Frontal cortex (tissue), 4 donors: ENCODE results near the gene EBPL. TPM values are rescaled to one million over a fixed set of nuclear protein-coding genes. Genes with fewer than 3 reads are reported as not detected.

ENCODE experiments used
- DNase-seq, 2 donors: peaks; one replicate each; pipeline ENCODE4 v3.0.0; 2012; ENCODE audit warnings: low spot score in 2 of 2
- FAIRE-seq: peaks from 2 replicates; lab custom pipeline; 2012; peaks lifted over from hg19 to GRCh38; lab: Jason Lieb, UNC
- total RNA-seq: library from RNA; depleted of rRNA; stranded (reverse); fragments of >200 nt; gene quantifications from one replicate; pipeline ENCODE4 v1.2.3, GENCODE V29; 2014
- donor health status: control.
- donor health status: control.
- donor health status: control.

Gene EBPL
- total RNA-seq, 1 donor from 2014 or later = 44.8 TPM

DNA sequence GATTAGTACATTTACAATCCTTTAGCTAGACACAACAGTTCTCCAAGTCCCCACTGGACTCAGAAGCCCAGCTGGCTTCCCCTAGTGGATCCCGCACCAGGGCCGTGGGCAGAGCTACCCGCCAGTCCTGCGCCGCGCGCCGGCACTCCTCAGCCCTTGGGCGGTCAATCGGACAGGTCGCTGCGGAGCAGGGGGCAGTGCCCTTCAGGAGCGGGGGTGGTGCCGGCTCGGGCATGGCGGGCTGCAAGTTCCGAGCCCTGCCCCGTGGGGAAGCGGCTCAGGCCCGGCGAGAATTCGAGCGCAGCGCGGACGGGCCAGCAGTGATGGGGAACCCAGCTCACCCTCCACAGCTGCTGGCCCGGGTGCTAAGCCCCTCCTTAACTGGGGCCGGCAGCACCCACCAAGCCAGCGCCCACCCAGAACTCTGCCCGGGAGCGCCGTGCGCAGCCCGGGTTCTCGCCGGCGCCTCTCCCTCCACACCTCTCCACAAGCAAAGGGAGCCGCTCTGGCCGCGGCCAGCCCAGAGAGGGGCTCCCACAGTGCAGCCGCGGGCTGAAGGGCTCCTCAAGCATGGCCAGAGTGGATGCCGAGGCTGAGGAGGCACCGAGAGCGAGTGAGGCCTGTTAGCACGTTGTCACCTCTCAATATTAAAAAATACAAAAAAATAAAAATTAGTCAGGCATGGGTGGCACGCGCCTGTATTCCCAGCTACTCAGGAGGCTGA, 12.9 kb downstream of the EBPL start:
- FAIRE-seq = no peak

DNA sequence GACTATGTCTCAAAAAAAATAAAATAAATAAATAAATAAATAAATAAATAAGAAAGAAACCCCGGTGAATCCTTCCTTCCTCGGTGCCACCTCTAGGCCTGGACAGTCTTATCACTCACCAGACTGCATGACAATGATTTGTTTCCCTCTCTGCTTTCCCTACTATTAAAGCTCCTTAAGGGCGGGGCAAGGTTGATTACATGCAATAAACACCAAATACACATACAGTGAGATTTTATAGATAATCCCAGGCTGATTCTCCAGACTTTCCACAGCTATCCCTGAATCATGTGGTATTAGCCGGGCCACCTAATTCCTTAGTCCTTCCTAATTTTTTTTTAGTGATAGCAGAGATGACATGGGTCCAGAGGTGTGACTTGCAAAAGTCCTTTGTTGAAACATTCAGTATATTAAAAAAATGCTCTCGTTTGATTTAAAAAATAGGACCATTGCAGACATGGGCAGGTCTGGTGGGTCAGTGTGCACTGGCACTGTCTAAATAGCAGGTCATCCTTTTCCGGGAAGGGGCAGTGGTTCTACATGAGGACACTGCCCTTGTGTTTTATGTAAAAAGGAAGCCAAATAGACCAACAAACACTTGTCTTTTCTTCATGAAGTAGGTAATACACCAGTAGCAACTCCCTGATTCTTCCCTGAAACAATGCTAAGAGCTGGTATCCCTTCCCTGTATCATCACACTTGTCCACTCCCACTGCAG, 14.5 kb downstream of the EBPL start:
- FAIRE-seq (no peak), DNase-seq (no peak)

More for the DNA sequence above, 12.9 kb downstream of the EBPL start:
- DNase-seq = no peak

DNA sequence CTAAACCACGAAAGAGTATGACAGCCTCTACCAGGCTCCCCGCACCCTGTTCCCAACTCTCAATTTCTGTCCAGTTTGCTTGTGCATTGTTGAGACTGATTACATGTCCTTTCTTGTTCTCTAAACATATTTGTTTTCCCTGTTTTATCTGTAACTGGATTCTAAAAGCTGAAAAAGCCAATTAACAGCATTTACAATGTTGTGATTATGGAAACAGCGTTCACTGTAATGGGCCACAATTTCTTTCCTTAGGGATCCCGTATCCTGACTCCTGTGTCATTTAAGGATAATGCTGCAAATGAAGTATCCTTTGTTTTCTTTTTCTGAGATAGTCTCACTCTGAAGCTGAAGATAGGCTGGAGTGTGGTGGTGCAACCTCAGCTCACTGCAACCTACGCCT, 20.5 kb downstream of the EBPL start:
- FAIRE-seq = no peak
- DNase-seq = no peak

- FAIRE-seq = peak; percentile 48
- peak; percentile 50 to 60 for DNase-seq
These were observed 21.5 kb downstream of the EBPL start for GRCh38 chr13:49669735-49670309.

- no peak for DNase-seq
- FAIRE-seq = no peak
These were observed 23.5 kb downstream of the EBPL start for GRCh38 chr13:49667773-49668172.

DNA sequence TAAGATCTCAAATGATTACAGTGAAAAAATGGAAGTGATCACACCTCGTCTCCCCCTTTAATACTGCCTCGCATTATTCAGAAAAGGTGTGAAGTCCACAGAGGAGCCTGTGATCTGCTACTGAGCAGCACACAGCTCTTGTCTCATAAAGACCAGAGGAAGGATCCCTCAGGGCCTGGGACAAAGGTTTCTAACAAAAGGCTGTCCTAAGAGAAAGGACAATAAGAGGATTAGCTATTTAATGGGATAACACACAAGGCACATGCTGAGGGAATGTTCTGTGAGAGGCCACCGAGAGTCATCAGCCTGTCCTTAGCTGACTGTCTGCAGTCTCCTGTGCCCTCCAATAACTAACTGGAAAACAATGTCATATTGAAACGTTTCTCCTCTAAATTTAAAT, 26.7 kb downstream of the EBPL start:
- FAIRE-seq (no peak), DNase-seq (no peak)

- no peak for FAIRE-seq
These were observed 34.0 kb downstream of the EBPL start for GRCh38 chr13:49657241-49657641.

GRCh38 chr13:49655906-49656305, 35.4 kb downstream of the EBPL start:
- DNase-seq (no peak), FAIRE-seq (no peak)

More at GRCh38 chr13:49657241-49657641, 34.0 kb downstream of the EBPL start:
- DNase-seq = no peak

DNA sequence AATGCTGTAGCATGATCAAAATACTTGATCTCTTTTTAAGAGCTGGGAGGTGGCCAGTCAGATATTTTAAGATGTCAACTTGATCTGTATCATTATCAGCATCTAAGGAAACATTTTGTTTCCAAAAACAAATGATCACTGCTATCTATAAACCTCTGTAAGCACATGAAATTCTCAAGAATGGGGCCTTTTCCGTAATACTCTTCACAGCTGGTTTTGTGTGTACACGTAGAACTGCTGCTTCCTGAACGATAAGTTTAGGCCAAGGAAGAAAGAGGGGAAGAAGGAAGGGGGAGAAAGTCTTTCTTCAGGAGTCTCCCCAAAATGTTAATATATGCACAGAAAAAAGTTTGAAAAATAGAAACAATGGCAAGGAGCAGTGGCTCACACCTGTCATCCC, 37.3 kb downstream of the EBPL start:
- DNase-seq (no peak), FAIRE-seq (no peak)

DNA sequence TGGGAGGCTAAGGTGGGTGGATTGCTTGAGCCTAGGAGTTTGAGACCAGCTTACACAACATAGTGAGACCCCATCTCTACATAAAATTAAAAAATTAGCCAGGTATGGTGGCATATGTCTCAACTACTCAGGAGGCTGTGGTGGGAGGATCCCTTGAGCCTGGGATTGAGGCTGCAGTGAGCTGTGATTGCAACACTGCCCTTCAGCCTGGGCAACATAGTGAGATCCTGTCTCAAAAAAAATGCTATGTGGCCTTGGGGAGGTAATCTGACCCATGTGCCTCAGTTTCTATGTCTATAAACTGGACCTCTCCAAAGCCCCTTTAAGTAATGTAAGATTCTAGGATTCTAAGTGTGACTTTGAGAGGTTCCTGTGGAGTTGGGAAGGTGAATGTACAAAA, 37.8 kb downstream of the EBPL start:
- DNase-seq = no peak
- FAIRE-seq = no peak

DNA sequence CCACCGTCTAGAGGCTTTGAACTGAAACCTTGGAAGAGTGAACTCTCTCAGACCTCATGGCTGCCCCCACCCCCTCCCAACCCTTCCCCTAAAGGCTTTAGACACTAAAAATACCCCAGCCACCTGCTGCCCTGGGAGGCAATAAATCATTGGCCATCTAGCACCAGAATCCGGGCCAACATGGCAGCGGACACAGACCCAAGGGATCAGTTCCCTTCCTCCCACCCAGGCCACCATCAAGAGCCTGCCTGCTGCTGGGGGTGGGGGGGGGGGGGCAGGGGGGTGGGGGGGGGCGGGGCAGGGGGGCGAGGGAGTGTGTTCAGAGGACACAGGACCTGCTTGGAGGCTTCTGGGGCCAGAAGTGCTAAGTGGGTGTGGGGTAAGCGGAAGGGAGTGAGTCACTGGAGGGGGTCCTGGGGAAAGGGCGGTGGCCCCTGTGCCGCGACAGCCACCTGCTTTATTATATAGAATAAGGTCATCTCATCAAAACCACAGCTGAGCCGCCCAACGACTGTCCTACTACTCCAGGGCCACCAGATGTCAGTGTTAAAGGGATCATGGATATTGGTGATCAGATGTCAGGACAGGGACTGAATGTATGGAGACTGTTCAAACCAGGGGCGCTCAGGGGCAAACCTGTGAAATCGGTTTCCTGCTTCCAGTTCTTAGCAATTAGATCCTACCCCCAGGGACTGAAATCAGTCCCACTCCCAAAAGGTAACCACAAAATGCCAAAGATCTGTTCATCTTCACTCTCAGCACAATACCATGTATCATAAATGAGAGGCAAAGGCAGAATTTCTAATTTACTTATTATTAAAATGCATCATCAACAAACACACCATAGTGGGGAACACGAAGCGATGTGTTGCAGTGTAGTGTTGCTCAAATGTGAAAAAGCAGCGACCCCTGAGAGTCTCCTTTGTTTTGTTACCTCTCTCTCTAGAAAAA, 38.7 kb downstream of the EBPL start:
- FAIRE-seq (no peak), DNase-seq (no peak)

DNA sequence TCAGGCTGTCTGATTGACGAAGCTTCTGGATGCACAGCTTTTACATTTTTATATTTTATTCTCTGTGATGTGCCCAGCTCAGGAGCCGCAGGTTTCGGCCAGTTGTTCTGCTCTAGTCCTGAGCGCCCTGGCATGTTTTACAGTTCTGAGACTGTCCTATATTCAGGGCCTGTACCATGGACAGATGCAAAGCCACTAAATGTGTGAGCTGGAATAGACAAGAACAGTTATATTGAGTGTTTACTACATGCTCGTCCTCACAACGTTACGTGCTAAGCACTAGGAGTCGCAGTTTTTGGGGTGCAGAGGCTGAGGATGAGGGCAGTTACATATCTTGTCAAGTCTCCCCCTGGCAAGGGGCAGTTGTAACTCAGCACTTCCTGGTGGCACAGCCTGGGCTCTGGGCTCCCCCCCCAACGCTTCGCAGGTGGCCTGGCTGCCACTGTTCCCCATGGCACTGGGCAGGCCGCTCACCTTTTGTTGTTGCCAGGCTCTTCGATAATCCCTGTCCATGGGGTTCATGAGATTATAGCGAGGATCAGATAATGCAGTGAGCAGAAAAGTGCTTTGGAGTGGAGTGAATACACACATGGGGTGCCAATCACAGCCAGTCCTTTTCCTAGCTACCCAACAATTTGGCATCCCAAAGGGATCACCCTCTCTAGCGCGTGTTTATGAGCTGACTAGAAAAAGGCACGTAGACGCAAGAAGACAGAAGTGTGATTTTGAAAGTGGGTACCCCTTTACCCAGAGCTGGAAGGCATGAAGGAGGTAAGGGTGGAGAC, 39.5 kb downstream of the EBPL start:
- FAIRE-seq = no peak

GRCh38 chr13:49649963-49650312, 41.3 kb downstream of the EBPL start:
- FAIRE-seq (no peak), DNase-seq (no peak)

More for the DNA sequence above, 39.5 kb downstream of the EBPL start:
- no peak for DNase-seq

DNA sequence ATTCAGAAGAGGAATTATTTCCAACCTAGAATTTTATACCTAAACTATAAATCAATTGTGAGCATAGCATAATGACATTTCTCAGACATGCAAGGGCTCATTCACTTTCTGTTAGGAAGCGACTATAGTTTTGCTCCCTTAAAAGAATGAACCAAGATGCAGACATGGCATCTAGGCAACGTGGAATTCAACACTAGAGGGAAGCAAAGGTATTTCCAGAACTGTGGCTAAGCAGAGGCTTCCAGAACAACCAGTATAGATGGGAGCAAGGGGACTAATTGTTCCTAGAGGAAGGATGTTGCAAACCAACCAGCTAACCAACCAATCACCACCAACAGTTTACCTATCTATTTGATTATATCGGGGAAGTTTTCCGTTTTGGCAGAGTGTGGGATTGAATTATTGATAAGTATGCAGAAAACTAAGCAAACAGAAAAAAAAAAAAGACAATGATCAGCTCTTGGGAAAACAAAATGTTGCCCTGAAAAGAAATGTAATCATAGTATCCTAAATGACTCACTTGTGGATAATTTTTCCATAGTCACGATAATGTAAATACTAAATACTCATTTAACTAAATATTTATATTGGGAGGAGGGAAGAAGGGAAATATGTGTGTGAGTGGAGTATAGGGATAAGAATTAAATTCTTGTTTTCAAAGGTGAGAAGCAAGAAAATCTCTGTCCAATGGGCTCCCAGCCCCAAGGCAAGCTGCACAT, 41.9 kb downstream of the EBPL start:
- FAIRE-seq (no peak), DNase-seq (no peak)

DNA sequence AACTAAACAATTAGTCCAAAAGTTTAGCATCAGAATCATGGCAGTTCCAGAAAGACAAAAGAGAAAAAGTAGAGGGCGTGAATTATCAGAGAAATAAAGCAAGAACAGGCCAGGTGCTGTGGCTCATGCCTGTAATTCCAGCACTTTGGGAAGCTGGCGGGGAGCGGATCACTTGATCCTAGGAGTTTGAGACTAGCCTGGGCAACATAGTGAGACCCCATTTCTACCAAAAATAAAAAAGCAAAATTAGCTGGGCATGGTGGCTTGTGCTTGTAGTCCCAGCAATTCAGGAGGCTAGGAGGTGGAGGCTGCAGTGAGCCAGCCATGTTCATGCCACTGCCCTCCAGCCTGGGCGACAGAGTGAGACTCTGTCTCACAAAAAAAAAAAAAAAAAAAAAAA, 44.6 kb downstream of the EBPL start:
- DNase-seq (no peak), FAIRE-seq (no peak)

DNA sequence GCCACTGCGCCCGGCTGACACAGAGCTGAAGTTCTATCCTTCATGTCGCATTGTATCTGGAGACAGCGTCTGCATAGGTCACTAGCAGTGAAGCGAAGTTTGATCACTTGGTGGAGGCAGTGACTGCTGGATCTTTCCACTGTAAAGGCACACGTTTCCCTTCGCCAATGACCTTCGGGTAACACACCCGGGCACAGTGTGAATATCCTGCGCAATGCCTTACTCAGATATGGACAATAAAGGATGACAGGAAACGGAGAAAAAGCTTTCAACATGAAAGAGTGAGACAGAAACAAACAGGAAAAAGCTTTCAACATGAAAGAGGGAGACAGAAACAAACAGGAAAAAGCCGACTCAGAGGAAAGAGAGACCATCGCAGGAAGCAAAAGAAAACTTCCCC, 45.8 kb downstream of the EBPL start:
- DNase-seq (no peak), FAIRE-seq (no peak)

DNA sequence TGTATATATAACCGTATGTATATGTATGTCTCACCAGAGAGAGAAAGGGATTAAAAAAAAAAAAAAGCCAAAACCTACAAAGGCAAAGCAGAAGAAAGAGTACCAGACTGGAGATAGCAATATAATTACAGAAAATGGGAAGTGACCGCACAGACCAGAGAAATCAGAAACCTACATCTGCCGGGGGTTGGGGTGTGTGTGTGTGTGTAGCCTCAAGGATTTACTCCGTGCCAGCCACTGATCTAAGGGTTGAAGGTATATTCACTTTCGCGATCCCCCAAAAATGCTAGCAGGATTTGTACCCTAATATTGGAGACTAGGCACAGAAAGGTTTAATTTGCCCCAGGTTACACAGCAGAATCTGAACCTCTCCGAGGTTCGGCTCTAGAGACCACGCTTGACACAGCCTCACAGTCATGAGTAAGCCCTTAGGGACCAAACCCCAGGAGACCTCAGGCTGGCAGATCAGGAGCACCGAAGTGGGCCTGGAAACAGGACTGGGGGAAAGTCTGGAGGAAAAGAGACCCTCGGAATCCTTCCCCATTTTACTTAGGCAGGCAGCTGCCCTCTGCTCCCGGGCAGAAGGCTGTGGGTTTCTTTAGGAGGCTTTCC, 48.1 kb downstream of the EBPL start:
- no peak for DNase-seq
- no peak for FAIRE-seq

DNA sequence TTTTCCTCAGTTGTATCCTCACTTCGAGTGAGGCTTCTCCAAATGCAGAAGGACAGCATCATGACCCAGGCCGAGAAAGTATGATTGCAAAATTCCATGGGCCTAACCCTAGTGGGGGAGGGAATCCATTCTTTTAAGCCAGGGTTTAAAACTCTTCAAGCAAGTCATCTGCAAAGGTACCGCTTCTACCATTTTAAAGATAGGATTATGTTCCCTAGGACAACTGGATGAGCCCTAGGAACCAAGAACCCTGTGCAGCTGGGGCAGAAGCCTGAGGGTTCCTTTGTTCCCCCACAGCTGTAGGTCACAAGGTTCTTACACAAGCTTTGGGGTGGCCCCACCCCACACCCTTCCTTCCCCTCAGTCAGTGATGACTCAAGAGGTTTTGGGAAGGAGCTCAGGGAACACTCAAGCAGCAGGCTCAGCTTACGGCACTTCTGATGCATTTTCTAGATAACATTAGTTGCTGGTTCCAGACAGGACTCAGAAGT, 49.4 kb downstream of the EBPL start:
- DNase-seq (no peak), FAIRE-seq (no peak)
